Stimulated activated naive CD4-positive, alpha-beta T cell (primary cell): ENCODE data around the gene MRPL16.
"Not testable (repeated sequence)": the region's sequence is repeated elsewhere in the genome, so short reads cannot be mapped to it uniquely, and the experiment has no call there.

Experiments used
- DNase-seq, 6 experiments: peaks; one replicate each; lab custom pipeline; 2025; lab: John Stamatoyannopoulos, UW

The MRPL16 gene

DNA sequence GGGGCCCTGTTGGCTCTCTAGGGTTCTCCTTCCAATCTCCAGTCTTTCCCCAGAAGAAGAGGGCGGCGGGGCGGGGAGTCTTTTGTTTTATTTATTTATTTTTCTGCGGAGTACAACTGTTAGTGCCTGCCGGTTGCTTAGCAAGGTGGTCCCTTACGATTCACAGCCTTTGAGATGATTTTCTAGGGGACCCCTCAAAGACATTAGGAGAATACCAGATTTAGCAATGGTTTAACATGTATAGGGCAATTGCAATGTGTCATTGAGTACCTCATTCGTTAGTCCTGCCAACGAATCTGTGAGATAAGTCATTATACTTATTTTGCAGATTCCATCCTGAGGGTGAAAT lies 307 bp upstream of the MRPL16 start:
- no peak for DNase-seq

DNA sequence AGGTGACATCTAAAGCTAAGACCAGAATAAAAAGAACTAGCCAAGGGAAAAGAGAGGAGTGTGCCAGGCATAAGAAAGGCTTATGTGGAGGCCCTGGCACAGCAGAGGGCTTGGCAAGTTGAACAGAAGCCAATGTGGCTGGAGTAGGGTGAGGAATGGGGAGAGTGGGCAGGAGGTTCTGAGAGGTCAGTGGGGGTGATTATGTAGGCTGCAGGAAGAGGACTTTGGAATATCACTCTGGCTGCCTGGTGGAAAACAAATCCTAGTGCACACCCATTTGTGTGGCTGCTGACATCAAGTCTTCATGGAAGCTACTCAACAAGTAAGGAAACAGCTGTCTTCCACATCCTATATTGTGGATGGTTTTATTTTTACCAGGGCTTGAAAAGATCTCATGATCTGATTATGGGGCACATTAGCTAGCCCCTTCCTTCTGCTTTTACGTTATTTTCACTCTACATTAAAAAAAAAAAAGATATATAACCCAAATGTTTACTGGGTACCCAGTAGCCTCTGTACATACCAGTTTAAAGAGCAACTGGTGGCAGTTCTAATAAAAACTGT lies 3.4 kb downstream of the MRPL16 start:
- DNase-seq, result no peak

DNA sequence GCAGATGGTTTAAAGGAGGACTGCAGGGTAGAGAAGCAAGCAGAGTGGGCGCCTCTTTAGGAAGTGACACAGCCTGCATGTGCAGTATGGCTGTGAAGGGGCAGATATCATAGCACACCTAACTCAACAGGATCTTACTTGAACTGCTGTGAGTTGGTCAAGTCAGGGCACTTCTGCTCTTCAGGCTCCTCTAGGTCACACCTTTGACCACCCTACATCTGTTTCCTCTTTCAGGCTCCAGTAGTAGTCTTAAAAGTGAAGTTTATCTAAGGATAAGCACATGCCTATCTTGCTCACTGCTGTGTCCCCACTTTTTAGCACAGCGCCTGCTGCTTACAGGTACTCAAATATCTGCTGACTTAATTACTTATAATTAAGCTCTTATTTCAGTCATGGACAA lies 6.5 kb downstream of the MRPL16 start:
- DNase-seq, result no peak

DNA sequence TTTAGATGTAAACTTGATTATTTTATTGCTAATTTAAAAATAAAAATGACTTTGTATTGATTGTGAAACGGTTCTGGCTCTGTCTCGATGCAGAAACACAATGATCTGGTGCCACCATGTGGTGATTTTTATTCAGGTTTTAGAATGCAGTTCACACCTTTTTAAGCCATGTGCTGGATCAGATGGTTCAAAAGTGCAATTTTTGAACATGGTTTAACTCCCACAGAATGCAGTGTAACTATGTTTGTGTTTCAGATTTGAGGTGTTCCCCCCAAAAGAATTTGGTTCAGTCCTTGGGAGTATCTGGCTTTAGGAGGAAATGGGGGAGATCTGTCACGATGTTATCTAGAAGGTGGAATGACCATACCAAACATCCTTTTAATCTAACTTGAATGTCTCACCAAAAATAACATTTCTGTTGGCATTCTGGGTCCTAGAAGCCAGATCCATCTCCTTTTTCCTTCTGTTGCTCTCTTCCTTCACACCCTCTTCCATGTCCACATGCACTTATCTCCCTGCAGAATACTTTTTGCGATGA lies 7.9 kb downstream of the MRPL16 start:
- DNase-seq, result peak in 5 of 6 experiments; percentile 8 to 69 (median 46)

DNA sequence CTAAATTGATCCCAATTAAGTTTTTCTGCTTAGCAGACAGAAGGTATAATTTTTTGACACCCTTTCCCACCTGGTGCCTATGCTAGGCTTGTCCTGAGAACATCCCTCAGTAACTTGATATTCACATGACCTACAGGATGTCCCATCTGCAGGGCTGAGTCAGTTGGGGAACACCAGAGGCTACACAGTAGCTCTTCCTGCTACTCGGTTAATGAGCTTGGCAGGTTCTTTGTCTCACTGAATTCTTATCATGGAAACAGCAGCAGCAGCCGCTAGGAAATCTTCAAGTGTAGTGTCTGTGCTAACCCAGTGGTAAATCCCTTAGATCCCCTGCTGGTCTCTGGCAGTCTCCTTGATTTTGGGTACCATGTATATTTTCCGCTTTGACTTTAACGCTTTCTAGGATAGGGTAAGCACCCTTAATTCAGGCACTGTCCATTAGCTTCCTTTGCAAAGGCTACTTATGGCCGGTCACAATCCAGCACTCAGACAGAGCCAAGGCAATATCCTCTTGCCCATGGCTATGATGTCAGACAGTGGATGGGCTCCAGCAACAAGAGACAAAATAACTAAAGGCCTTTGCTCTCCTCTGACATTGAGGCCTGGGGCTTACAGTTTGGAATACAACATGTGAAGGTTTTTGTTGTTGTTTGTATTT lies 8.5 kb downstream of the MRPL16 start:
- no peak for DNase-seq

DNA sequence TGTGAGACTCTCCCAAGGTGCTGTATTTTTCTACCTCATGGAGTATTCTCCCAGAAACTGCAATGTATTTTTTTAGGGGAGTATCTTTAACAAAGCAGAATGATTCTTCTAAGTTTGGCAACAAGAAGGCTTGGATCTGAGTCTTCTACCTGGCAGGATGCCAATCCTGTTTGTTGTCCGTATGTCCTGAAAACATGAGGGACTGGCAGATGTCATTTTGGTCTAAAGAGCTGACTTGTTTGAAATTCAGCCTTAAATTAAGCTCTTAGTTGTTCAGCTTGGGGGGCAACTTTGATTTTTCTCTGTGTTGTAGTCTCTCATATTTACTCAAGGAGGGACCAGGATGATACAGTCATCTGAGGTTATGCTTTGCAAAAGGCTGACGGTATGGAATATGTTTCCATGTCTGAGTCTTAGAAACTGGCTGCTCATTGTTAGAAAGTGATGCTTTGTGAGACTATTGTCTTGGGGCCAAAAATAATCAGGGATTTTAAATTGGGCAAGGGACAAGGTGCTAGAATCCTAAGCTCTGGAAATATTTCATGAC lies 9.3 kb downstream of the MRPL16 start:
- no peak for DNase-seq

DNA sequence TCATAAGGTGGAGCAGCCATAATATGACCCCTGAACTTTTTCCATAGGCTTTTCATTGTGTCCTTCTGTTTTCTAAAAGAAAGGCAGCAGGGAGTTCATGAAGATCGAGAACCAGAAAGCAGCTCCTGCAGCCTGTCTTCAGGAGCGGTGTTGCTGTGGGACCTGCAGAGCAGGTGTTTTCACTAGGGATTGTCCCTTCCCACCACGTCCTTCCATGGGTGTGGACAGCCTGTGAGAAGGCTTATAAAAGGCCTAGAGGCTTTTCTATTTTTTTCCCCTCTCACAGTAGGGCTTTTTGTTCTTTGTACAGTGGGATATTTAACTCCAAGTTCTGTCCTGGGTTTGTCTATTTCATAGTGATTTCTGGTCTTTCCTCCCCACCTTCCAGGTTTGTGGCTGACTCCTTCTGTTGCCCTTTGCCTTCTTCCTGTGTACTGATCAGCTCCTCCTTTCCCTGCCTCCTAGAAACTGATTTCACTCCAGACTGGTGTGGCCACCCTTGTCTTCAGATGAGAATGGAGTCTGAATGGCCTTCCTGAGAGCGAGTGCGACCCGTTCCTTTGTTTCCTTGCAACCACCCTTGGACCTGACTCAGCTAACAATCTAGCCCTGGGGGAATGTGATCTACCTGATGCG lies 10.1 kb downstream of the MRPL16 start:
- no peak for DNase-seq

DNA sequence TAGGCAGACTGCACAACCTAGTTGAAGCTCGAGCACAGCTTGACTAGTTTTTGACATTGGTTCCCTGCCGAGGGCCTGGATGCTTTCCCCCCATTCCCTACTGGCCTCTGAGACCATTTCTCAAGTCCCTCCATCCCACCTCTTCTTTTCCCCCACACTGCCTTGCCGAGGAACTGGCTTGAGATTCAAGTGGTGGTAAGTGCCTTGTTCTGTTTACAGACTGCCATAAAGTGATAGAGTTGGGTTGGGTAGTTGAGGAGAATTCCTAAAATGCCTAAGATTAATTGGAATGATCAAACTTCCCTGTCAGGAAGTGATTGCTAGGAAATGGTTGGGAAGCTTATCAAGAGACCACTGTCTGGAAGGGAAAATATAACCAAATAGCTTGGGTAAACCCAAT lies 16.2 kb downstream of the MRPL16 start:
- no peak for DNase-seq

DNA sequence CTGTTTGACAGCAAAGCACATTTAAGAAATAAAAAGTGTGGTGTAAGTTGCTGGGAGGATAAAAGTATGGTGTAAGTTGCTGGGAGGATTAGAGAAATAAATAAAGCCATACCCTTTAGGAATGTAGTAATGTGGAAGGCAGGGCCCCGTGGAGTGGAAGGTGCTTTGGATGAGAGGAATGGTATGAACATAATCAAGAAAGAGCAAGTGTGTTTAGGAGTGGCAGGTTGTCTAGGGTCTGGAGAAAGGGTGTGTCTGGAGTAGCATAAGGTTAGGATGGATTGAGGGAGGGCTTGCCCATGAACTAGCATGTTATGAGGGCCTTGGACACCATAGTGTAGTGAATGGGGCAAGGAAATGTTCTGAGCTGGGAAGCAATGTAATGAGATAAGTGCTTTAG lies 18.1 kb downstream of the MRPL16 start:
- no peak for DNase-seq

DNA sequence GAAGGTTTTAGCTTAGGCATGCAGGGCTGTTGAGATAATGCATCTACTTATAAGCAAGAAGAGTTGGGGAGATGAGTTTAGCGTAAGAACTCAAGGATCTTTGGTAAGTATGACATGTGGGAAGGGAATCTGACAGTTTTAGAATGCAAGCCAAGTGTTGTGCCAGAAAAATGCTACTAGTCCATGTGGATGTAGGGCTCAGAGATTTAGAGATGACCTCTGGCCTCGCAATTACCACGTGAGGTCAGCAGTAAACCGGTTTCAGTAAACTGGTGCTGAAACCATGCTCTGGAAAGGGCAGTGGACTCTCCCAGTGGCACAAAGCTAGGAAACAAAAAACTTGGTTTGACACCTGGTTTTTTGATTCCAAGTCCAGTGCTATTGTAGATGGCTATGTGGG lies 18.9 kb downstream of the MRPL16 start:
- DNase-seq, result no peak

DNA sequence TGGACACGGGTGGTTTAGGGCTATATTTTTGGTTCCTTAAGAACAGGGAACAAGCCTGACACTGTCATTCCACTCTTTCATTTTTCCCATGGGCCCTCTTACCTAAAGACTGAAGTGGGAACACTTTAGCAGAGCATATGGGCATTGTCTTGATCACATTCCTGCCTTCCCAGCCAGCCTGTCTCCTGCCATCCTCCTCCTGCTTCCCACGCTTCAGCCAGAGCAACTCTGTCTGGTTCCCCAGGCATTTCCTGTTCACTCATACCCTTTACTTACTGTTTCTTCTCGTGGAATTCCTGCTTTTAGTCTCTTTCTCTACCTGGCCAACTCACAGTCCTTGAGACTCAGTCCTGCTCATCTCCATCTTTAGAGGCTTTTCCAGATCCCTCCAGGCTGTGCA lies 22.8 kb downstream of the MRPL16 start:
- DNase-seq, result no peak

DNA sequence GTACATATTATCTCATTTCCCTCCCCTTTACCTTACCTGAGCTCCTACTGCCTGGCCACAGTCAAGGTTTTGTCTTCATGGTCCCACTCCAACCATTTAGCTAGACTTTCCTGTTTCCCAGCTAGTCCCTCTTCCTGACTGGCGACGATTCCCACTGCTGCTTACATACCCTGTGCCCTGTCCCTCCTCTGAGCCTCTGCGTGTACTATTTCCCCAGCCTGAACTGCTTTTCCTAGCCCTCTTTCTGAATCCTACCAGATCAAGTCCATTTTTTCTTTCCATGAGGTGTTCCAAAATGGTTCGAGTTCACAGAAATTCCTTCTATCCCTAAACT lies 23.4 kb downstream of the MRPL16 start:
- DNase-seq, result no peak

DNA sequence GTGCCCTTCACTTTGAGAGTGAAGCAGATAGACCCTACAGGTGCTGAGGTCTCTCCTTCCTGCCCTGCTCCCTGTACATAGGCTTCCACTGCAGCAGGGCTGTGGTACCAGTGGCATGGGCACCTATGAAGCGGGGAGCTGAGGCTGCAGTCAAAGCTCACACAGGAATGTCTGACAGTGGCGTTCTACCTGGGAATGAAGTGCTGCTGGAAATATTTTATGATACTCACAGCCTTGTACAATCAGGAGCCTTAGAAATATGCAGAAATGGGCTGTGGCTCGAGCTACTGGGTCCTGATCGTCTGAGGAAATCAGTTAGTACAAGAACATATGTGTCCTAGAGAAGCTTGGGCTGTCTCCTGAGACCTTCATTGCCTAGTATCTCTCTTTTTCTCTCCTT lies 24.8 kb downstream of the MRPL16 start:
- no peak for DNase-seq

DNA sequence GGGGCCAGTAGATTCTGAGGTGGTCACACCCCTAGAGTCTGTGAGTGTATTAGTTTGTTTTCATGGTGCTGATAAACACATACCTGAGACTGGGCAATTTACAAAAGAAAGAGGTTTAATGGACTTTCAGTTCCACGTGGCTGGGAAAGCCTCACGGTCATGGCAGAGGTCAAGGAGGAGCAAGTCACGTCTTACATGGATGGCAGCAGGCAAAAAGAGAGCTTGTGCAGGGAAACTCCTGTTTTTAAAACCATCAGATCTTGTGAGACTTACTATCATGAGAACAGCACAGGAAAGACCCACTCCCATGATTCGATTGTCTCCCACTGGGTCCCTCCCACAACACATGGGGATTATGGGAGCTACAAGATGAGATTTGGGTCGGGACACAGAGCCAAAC lies 26.1 kb downstream of the MRPL16 start:
- not testable (repeated sequence) for DNase-seq

DNA sequence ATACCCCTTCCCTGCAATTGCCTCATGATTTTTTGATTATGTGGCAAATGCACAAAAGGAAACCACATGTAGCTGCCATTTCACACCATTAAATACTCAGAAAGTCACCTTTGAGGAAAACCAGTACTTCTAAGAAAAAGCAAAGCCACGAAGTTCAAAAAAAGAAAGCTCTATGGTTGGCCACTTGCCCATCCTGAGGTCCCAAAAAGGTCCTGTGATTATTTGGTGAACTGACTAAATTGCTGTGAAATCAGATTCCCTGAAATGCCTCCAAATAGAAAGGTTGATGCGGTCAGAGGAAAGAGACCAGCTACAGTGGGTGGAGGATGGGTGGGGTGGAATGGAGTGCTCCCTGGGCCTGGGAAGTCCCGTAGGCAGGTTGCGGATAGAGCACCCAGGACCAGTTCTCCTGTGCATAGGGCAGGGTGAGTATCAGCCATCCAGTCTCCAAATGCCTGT lies 26.9 kb downstream of the MRPL16 start:
- DNase-seq, result no peak

DNA sequence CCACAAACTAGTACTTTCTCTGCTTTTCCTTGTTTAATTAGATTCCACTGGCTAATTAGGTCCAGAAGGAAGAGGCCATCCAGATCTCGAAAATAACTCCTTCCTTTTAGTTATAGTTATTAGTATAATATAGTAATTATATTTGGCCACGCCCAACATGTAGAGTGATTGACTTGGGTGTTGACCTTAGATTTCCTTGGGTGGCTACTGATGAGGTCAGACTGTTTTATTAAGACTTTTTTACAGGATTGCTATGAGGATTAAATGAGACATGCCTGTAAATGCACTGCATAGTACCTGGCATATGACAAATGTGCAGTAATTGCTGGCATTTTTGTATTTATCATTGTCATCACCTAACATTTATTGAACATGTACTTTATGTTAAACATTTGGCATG lies 28.5 kb downstream of the MRPL16 start:
- no peak for DNase-seq

DNA sequence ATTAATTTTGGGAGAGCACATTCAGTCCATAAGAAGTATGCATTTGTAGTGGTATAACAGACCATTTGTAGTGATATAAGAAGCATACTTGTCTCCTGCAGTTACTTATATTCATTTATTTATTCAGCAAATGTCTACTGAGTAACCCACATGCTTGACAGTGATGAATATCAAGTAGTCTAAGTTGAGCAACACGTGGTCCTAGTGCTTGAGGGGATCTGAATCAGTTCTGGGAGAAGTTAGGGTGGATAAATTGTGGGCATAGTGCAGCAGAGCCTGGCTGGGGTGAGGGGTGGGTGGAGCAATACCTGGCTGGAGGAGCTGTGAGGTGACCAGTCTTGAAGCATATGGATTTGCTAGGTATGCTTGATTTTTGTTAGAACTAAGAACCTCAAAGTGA lies 31.1 kb downstream of the MRPL16 start:
- no peak for DNase-seq

DNA sequence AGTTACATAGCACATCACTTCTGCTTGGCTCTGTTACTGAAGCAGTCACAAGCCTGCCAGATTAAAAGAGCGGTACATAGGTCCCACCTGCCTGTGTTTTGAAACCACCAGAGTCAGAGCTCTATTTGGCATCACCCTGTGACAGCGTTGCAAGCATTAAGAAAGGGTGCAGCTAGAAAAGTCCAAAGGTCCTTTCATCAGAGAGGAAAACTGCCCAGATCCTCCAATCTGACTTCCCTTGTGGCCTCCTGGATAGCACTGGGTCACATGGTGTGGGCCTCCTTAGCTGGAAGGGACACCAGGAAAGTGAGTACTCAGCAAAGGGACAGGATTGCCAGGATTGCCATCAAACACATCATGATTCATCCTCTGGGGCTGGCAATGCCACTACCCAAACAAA lies 32.5 kb downstream of the MRPL16 start:
- no peak for DNase-seq

DNA sequence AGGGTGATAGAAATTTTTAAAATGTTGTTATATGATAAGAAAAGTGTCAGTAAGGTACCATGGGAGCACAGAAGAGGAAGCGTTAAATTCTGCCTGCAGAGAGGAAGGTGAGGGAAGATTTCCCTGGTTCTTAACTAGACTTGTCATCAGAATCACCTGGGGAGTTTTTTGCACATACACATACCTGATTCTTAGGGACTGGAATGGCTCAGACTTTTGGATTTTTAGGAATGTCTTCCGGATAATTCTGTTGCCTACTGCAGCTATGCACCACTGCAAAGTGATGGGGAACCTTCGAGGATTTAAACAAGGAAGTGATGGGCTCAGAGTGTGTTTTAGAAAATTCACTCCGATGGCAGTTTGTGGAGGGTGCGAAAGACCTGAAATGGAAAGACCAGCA lies 33.5 kb downstream of the MRPL16 start:
- no peak for DNase-seq

DNA sequence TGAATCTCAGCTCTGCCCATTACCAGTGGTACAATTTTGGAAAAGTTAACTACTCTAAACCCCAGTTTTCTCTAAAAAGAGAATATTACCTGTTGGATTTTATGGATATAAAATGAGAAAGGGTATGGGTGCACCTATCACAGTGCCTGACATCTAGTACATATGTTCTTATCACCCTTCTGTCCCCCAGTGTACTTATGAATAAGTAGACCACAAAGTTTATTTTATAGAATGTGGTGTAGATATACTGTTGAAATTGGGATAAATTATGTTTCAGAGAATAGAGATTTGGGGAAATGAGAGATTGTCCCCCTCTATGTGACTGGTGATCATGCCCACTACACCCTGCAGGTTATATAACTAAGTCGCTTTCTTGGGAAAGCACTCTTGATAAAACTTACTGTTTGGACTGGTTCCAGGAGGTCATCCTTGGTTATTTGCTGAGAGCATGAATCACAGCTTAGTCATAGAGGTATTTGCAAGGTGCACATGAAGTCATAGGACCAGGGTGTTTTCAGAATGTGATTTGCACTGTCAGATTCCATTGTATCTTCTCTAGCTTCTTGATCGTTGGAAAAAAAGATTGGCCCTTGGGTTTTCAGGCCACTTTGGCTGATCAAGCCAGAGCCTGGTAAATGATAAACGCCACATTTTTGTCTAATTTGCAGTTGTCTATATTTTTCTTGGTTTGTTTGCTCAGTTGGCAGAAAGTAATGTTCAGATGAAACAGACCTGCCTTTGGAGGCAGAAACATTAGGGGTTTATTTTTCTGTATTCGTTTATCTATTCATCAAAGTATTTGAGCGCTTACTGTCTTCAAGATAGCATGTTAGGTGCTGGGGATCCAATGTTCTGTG lies 34.1 kb downstream of the MRPL16 start:
- DNase-seq, result no peak

DNA sequence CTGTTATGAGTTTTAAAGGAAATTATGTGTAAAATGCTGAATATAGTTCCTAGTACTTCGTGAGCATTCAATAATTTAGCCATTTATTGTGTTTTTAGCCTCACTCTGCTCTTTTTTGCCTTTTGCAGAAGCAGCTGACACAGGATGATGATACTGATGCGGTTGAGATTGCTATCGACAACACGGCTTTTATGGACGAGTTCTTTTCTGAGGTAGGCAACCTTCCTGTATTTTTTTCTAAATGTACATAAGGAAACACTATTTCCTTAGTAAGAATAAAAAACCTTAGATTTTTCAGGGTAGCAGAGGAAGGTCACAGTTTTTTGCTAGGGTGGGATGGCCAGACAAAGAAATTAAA lies 37.5 kb downstream of the MRPL16 start:
- DNase-seq, result peak in 2 of 6 experiments; percentile 2 to 18

DNA sequence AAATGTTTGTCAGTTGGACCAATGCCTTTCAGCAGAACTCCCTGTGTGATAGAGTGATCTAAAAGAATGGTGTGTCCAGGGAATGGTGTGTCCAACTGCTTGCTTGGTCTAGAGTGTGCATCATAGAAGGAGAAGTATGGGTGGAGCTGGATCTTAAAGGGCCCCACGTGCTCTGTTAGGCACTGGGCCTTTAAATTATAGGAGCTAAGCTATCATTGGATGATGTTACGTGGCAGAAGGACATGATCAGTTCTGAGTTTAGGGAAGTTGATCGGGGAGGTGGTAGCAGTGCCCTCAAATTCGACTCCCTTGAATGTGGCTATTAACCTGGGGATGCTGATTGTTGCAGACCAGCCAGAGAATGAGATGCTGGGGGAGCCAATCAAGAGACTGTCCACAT lies 39.0 kb downstream of the MRPL16 start:
- DNase-seq, result no peak

DNA sequence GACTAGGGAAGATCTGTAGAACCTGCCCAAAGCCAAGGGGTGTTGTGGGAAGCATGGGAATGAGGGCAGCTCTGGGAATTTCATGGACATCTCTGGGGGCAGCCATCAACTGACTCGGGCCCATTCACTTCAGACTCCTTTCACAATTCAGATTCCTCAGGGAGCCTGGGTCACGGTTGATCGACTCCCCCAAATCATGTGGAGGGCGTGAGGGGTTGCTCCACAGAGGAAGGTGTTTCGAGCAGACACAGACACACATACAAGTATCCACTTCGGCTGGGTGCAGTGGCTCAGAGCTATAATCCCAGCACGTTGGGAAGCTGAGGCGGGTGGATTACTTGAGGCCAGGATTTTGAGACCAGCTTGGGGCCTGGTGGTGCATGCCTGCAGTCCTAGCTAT lies 39.7 kb downstream of the MRPL16 start:
- no peak for DNase-seq
